Islet of Langerhans (tissue), 1 donor: Measurements from ENCODE around the gene DOK7.
"Not testable (repeated sequence)": the region's sequence is repeated elsewhere in the genome, so short reads cannot be mapped to it uniquely, and the experiment has no call there.

ENCODE experiments used
- FAIRE-seq: peaks from one replicate; lab custom pipeline; 2011; peaks lifted over from hg19 to GRCh38; lab: Jason Lieb, UNC

The DOK7 gene

DNA sequence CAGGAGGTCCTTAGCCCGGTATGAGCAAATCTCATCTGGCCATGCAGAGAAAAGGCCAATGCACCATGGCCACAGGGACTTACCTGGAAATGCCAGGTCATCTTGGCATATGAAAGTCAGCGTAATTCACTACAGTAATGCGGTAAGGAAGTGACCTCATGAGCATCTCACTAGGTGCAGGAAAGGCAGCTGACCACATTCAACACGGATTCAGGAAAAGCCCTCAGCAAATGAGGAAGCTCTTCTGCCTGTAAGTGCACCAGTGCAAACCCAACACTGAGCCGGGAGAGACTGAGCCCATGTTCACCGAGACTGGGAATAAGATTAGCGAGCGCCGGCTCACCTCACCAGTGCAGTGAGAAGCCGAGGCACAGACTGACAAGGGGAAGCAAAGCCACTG, 45.4 kb downstream of the DOK7 start:
- no peak for FAIRE-seq

DNA sequence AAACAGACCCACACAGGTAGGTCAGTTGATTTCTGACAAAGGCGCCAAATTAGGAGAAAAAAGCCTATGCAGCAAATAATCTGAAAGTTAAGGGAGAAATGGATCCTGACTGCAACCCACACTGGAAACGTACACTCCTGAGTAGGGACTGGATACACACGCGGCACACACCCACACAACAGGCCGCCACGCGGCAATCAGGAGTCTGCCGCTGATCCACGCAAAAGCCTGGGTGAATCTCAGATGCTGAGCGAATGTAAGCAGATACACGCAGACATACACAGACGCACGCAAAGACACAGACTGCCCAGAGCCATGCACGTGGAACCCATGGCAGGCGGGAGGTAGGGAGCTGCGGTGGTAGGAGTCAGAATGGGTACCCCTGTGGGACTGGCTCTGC, 47.4 kb downstream of the DOK7 start:
- no peak for FAIRE-seq

DNA sequence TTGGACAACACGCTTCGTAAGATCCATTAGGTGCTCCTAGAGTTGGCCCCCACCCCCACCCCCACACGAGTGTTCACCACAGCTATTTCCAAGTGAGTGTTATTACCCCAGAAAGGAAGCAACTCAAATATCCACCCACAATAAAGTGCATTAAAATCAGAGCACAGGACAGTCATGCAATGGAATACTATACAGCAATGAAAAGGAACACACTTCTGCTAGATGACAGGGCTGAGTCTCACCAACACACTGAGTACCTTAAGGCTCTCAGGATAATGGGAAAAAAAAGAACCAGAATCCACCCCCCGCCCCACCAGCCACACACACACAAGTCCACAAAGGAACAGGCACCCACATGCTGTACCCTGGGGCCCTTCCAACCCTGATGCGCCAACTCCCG, 48.1 kb downstream of the DOK7 start:
- FAIRE-seq = no peak

DNA sequence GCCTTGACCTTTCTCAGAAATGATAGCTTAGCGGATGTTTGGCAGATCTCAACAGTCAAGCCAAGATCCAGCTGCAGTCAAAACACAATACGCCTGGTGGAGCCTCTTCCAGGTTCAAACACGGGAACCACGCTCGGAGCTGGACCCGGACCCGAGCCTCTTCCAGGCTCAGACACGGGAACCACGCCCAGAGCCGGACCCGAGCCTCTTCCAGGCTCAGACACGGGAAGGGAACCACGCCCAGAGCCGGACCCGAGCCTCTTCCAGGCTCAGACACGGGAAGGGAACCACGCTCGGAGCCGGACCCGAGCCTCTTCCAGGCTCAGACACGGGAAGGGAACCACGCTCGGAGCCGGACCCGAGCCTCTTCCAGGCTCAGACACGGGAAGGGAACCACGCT, 48.5 kb downstream of the DOK7 start:
- FAIRE-seq = not testable (repeated sequence)

DNA sequence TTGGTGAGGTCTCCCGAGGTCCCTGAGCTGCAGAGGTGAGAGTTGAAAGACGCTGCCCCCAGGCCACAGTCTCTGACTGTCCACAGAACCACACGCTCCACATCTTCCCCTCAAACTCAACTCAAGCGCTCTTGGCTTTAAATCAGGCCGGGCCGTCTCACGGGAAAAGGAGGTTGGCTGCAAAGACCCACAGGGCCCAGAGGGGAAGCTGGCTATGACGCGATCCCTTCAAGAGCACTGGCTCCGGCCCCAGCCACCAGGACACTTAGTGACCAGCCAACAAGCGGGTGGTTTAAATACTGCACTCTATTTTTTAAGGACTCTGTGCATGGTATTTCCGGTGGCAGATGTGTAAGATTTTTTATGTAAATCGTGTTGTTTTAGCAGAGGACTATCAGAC, 49.2 kb downstream of the DOK7 start:
- no peak for FAIRE-seq

DNA sequence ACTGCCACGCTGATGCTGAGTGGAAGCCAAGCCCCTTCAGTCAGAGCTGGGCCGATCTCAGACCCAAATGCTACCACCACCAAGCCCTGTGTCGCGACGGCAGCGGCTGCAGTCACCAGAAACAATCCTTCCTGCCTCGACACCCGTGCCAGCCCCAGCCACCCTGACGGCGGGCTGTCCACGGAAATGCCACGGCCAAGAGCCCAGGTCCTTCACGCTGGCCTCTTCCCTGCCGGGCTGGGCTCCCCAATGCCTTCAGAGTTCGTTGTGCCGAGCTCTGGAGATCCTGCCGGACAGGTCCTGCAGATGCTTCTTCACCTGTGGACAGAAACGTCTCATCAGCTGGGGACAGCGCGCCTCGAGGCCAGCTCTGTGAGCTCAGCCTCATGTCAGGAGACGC, 49.6 kb downstream of the DOK7 start:
- FAIRE-seq = no peak

DNA sequence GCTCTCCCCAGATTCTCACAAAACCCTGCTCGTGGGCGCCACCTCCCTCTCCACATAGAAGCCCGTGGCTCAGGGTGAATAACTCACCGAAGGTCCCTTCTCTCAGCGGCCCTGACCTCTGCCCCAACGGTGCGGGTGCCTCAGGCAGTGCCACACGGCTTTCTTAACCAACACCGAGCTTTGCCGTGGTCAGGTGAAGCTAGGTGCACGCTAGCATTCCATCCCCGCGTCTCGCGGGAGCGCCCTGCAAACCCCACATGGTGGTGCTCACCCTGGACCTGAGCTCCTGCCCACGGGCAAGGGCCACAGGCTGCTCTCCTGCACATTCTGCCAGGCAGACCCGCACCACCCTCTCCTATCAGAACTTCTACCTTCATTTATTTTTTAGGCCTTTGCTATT, 50.7 kb downstream of the DOK7 start:
- no peak for FAIRE-seq

DNA sequence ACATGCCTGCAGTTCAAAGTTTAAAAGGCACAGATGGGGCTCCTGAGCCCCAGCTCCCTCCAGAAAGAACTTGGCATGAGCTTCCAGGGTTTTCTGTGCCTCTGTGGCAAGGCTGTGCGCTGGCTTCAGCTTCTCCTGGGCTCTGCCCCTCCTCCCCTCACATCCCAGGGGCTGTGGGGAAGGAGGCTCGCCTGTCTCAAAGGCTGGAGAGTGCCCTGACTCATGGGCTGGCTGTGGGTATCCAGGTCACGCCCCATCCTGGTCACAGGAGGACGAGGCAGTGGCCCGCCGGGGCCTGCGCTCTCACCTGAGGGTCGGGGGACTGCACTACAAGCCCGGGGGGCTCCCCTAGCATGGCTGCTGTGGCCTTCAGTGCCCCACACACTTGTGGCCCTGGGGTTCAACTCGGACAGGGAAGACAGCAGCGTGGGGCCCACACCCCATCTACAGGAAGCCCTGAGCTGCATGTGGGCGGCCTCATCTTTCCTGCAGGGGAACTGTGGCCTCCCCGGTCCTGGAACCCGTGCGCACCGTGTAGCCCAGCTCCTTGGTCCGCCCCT, 51.2 kb downstream of the DOK7 start:
- no peak for FAIRE-seq

DNA sequence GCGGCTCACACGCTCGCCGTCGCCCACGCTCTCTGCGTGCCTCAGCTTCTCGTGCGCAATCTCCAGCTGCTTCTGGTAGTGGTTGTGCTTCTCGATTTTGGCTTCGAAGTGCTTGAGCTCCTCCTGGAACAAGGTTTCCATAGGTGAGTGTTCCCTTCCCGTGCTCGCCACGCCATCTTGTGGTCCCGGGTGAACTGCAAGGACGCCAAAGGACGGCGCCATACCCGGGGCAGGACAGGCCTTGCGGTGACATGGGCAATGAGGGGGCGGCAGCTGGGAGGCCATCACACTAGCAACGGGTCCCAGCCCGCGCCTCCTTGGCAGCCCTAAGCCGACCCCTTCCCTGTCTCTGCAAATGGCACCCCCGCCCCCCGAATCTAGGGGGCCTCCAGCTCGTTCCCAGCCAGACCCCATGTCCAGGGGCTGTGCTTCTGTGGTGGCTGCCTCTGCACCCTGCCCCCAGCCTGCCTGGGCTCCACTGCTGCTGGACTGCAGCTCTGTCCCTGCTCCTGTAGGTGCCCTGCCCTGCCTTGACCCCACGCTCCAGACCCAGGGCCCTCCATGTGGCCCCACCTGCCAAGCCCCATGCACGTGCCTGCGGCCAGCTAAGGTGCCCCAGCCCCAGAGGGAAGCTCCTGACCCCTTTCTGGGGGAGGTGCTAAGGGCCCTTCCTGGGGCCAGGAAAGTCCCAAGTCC, 51.8 kb downstream of the DOK7 start:
- no peak for FAIRE-seq

DNA sequence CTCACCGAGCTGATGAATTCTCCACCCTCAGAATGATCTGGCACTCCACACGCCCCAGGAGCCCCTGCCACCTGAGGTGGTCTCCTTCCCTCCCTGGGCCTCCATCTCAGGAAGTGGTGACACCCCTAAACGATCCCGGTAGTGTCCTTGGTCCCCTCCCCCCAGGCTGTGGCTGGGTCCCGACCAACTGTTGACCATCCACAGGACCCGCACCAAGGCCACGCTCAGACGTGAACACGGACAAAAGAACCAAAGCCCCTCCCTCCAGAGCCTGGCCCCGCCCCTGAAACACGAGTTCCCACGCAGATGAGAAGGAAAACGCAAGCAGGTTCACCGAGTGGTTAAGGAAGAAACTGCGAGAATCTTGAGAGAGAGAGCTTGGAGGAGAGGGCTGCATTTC, 52.5 kb downstream of the DOK7 start:
- FAIRE-seq = no peak

DNA sequence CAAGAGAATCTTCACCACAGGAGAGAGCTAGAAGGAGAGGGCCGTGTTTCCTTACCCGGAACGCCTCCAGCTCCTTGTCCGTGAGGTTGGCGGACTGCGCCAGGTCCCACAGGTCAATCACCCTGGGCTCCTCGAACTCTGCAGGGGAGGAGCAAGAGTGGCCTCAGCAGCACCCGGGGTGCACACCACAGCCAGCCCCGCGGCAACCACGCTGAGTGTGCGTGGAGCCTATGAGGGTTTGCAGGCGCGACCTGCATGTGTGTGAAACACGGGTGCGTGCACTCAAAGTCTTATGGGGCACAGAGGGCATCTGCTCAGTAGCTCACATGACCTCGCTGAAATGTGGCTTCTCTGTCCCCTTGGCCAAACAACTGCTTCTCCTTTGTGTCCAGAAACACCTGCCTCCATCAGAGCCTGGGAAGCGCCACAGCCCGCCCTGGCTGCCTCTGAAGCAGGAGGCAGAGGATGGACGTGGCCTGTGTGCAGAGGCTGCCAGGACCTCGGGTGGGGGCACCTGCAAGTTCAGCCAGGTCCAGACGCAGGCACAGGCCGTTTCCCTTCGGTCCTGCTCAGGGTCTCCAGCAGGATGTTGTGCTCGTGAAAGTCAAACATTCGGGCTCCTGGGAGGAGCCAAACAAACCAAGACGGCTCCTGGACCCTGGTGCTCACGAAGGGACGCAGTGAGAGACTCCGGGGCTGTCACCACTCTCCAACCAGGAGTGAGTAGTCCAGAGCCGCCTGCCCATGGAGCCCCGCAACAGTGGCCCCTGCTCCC, 53.1 kb downstream of the DOK7 start:
- no peak for FAIRE-seq

DNA sequence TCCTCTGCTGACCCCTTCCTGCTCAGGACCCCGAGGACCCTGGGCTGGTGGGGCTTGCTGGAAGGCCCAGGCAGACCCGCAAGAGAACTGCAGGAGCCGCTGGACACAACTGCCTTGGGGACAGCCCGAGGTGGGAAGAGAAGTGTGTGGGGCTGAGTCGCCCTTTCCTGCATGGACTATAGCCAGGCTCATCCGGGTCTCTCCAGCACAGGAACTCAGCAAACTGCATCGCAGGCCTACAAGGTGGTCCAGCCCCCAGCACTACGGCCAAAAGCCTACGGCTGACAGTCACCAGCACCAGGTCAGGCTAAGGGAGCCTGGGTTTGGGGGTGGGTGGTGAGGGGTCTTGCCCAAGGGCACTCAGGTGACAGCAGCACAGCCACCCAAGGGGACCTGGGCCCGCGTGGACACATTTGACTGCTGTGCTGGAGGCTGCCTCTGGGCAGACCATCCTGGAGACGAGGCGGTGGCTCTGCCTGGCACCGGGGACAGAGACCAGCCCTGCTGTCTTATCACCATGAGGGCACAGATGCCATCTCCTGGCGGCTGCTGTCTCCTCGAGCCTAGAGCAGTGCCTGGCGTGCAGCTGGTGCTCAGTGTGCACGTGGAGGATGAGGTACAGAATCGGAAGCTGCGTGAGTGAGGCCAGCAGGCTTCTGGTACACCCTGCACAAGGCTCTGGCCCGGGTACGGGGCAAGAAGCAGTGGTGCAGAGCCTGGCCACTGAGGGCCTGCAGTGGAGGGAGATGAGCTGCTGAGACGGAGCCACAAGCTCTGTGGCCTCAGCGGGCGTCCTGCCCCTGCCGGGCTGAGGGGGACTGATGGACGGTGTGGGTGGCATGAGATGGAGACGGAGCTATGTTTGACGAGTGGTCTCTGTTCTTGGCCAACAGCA, 54.0 kb downstream of the DOK7 start:
- no peak for FAIRE-seq

DNA sequence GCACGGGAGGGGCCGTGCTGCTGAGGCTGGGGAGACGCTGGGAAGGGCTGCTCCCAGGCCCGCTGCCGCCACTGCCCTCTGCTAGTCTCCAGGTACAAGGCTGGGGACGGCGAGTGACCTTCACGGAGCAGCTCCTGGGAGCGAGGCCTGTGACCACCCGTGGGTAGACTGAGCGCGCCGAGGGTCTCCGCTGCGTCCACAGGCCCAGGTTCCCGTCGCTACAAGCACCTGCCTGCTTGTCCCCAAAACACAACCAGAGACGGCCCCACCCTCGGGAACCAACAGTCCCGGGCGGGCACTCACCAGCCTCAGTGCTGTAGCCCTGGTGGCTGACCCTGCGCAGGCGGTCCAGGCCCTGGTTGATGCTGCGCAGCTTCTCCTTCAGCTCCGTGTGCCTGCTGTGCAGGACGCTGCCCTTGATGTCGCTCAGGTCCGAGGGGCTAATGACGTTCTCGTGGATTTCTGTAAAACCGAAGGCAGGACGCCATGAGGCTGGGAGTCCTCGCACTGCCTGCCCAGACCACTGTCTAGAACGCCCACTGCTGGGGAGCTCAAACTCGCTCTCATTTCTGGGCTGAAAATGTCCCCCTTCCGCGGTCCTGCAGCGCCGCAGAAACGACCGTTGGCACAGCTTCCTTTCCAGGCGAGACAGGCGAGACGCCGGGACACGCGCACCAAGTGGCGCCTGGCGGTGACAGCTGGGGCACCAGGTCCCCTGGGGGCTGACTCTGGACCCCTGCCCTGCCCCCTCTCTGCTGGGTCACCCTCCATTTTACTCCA, 54.8 kb downstream of the DOK7 start:
- FAIRE-seq = no peak

DNA sequence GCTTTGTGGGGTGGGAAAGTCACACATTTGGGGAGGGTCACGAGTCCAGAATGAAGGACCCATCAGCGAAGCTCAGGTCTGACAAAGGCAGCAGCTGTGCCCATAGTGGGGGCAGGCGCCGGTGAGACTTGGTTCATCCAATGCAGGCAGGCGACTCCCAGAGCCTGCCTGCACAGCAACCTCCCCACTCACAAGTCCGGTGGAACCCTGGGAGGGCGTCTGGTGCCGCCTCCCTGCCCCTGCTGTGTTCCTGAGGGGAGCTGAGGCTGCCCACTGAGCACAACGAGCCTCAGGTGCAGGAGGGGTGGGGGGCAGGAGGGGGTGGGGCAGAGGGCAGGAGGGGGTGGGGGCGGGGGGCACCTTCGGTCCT, 55.4 kb downstream of the DOK7 start:
- FAIRE-seq = no peak

DNA sequence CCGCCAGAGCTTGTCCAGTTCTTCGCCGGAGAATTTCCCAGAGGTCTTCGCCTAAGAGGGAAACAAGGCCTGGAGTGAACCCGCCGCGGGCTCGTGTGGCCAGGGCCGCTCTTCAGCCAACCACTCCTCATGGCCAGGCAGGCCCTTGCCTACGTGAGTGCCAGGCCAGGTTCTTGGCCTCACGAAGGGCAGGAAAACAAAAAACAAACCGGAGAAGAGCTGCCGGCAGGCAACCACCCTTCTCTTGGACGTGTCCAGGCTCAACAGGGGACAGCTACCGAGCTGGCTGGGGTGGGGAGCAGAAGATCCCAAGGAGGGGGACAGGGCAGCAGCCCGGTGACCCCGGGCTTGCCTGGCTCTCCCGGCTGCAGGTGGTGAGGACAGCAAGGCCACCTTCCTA, 55.8 kb downstream of the DOK7 start:
- no peak for FAIRE-seq

DNA sequence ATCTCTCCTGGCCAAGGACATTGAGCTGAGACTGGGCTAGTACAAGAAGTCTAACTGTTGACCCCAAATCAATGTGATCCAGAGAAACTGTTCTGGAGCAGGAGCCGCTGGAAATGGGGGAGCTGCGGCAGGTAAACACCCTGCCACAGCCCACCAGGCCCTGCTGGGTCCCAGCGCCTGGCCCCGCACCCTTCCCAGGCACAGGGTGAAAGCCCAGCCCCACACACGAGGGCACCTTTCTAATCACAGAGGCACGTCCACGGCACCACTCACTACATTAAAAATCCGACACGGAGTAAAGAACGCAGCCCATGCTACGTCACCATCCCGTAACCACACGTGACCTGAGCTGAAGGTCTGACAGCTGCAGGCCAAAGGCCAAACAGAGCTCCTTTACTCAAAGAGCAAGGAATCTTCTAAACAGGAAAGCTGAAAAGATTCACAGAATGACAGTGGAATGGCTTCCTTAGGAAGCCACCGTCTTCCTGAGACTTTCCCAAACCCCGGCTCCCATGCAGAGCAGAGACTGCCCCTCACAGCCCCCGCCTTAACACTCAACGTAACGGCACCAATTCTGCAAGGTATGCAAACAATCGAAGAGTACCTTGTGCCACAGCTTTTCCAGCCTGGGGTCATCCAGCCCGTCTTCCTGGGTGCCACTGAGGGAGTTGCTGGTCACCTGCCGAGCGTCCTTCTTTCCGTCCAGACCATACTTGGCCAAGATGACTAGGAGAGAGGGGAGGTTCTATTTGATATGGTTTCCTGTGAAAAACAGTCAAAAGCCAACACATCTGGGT, 56.6 kb downstream of the DOK7 start:
- no peak for FAIRE-seq

DNA sequence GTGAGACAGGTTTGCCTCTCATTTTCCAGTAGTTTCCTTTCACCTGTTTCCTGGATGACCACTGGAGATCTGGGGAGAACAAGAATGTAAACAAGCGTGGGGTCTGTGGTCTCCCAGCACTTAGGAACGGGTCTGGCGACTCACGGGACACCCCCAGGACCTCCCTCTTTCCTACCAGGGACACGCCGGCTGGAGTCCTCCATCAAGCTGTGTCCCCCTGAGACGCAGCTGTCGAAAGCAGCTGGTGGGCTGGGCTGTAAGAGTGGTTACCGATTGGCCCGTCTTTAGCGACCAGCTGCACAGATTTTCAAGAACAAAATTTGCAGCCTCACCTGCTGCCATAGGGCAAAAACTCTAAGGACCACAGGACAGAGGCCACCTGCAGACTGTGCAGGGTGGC, 57.2 kb downstream of the DOK7 start:
- FAIRE-seq = no peak

DNA sequence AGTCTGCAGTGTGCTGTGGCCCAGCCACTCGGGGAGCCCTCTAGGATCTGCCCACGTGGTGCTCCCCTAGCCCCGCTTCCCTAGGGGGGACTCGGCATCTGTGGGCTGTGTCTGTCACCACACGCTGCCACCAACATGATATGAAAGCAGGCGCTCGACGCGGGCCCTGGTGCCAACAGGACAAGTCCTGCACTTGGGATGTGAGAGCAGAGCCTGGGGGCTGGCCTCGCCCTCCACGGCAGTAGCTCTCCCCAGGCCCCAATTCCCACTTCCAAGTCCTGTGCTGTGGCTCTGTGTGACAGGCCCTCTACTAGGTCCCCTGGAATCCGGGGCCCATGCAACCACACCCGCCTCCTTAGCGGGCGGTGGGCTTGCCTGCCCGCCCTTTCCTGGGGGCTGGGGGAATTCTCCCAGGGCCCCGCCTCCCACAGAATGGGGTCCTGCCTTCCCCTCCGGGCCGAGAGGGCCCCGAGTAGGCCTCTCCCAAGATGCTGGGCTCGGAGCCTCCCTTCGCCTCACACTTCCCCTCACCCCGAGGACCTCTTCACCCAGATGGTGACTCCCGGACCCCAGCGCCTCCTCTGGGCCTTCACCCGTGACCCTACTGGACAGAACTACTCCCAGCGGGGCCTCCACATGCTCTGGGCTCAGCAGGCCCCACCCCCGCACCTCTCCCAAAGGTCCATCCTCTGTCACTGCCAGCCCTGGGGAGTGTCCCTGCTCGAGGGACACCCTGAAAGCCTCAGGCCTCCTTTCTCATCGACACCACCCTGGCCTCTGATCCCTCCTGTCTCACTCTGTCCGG, 57.9 kb downstream of the DOK7 start:
- no peak for FAIRE-seq

DNA sequence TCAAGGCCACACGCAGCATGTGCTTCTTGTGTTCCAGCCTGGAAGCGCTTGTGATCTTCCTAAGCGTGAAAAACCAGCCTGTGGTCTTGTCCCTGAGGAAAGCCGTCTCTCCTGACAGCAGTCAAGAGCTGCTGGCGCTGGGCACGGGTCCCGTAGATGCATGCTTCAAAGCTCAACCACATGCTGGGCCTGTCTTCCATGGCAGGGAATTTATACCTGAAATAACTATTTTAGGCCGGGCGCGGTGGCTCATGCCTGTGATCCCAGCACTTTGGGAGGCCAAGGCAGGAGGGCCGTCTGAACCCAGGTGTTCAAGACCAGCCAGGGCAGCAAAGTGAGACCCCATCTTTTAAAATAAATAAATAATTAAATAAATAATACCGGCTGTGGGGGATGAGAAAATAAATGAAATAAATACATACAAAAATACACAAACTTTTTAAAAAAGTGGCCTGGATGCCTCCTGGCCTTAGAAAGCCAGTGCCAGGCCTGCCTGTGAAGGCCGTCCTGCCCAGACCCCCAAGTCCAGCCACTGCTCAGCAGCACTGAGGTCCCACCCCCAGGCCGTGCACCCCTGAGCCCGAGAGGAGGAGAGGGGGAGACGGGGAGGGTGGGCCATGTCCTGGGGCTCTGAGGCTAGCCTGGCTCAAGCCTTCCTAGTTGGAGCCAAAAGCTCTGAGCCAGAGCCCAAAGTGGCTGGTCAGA, 58.7 kb downstream of the DOK7 start:
- FAIRE-seq = no peak

DNA sequence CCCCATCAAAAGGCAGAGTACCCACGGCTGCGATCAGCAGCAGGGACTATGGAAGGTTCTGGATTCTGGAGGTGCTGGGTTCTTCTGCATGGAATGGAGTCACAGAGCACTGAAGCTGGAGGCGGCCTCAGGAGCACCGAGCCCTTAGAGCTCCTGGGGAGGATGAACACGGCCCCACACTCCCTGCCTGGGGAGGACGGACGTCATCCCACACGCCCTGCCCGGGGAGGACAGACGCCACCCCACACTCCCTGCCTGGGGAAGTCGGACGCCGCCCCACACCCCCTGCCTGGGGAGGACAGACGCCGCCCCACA, 59.2 kb downstream of the DOK7 start:
- no peak for FAIRE-seq
